Endothelial cell of umbilical vein (primary cell): ENCODE measurements around the gene RNF187.

ENCODE experiments used
- FOS ChIP-seq: IDR thresholded peaks from 2 replicates; pipeline ENCODE4 v1.6.1; 2011; ENCODE audit warnings: mild to moderate bottlenecking, low read length, moderate library complexity, borderline replicate concordance; ENCODE audit not compliant: insufficient read depth
- POLR2A ChIP-seq: IDR thresholded peaks from 2 replicates; pipeline ENCODE4 v1.6.1; 2012; ENCODE audit warnings: low read depth, mild to moderate bottlenecking, control low read depth, low read length
- POLR2AphosphoS5 ChIP-seq: IDR thresholded peaks from 2 replicates; pipeline ENCODE4 v1.6.1; 2012; ENCODE audit warnings: low read depth, mild to moderate bottlenecking, control low read depth, low read length, moderate library complexity; ENCODE audit not compliant: insufficient read depth
- TF ChIP-seq, protein P1 (sequence below), 2 donors: IDR thresholded peaks; 1 replicate in 1 of 2; 2 replicates in 1 of 2; pipeline ENCODE4 v1.5.1; 2011; ENCODE audit warnings: low read length in 2 of 2, mild to moderate bottlenecking in 2 of 2, moderate library complexity in 2 of 2, control low read depth in 1 of 2, inconsistent platforms in 1 of 2, low read depth in 1 of 2; ENCODE audit not compliant: insufficient read depth in 1 of 2; ENCODE audit errors: extremely low read depth in 1 of 2

DNA sequence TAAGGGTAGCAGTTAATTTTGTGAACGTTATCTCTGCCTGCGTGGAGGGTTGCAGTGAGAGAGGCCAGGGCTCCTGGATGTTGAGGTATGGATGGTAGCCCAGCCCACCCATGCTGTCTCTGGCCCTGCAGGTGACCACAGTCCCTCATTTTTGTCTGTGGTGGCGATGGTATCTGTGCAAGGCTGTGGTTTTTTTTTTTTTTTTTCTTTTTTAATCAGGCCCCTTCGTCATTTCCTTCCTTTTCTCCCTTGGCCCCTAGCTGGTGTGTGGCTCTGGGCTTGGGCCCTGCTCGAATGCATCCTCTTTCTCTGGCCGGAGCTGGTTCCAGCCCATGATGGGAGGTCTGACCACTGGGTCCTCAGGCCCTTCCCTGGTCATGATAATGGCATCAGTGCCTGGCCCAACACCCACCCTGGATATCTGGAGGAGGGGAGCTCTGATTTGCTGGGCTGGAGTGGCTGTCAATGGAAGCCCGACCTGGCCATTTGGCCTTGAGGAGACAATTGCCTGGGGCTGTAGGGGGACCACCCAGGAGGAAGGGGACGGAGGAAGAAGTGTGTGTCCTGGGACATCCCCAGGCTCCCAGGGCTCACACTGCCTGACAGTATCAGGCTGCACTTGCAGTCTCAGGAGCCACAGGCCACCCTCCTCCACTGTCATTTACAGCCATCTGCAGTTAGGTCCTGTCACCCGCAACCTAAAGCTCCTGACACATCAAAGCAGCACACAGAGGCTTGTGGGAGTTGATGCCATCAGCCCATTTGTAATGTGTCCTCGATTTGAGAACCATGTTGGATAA is 8.1 kb upstream of the RNF187 start:
- TF ChIP-seq, protein P1, sequence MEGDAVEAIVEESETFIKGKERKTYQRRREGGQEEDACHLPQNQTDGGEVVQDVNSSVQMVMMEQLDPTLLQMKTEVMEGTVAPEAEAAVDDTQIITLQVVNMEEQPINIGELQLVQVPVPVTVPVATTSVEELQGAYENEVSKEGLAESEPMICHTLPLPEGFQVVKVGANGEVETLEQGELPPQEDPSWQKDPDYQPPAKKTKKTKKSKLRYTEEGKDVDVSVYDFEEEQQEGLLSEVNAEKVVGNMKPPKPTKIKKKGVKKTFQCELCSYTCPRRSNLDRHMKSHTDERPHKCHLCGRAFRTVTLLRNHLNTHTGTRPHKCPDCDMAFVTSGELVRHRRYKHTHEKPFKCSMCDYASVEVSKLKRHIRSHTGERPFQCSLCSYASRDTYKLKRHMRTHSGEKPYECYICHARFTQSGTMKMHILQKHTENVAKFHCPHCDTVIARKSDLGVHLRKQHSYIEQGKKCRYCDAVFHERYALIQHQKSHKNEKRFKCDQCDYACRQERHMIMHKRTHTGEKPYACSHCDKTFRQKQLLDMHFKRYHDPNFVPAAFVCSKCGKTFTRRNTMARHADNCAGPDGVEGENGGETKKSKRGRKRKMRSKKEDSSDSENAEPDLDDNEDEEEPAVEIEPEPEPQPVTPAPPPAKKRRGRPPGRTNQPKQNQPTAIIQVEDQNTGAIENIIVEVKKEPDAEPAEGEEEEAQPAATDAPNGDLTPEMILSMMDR (IDR thresholded peaks at IDR 0.05; ENCODE audit: extremely low read depth in 1 of 2, insufficient read depth in 1 of 2, low read depth in 1 of 2, low read length in 2 of 2): no peak
- TF ChIP-seq POLR2AphosphoS5: no peak
- no peak for TF ChIP-seq FOS
- TF ChIP-seq POLR2A: no peak
